AG10803 (cell line): ENCODE results near the gene IGFBPL1.
A peak's percentile ranks its signal among the peaks of the same experiment; 100 is the strongest.
"Not testable (repeated sequence)": the region's sequence is repeated elsewhere in the genome, so short reads cannot be mapped to it uniquely, and the experiment has no call there.

Source experiments
- DNase-seq: peaks from one replicate; pipeline ENCODE4 v3.0.0; 2010; ENCODE audit warnings: low read depth
- H3K4me3 ChIP-seq: 2 replicates; pipeline ENCODE4 v1.5.1; 2011; ENCODE audit warnings: mild to moderate bottlenecking, low read length, control low read depth
- TF ChIP-seq, protein P1 (sequence below): conservative IDR thresholded peaks from 2 replicates; pipeline ENCODE4 v1.5.1; 2011; ENCODE audit warnings: mild to moderate bottlenecking, low read length, control low read depth, inconsistent platforms

The IGFBPL1 gene

DNA sequence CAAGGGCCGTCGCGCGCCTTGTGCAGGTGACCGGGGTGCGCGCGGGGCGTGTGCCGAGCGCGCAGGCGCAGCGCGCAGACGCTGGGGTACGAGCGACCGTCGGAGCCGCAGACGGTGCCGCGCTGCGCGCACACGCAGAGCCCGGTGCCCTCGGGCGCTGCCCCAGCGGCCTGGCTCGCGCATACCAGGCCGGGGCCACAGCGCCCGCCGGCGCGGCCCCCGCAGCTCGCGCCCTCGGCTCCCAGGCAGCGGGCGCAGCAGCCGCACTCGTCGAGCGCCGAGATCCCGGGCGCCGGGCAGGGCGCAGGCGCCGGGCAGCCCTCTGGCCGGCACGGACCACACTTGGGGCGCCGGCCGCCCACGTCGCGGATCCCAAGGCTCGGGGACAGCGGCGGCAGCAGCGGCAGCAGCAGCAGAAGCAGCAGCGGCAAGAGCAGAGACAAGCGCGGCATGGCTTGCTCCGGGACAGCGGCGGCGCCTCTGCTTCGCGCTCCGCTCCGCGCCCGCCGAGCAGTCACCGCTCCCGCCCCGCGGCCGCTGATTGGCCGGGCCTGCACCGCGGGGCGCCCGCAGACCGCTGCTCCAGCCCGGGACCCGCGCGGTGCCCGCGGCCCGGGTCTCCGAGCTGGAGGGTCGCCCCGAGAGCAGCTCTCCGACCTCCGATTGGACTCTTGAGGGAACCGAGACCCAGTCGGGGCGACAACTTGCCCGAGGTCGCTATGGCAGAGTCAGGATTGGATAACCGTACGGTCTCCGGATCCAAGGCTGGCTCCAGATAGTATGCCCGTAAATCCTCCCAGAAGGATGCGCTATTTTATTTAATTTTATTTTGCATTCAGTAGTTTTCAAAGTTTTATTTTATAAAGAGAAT lies at the start of gene IGFBPL1:
Gene IGFBPL1 (minus strand): TSS at position 482 of the 871 bp plus-strand sequence. CDS start 30 bp downstream, at position 452.
- no peak for DNase-seq
- TF ChIP-seq, protein P1, sequence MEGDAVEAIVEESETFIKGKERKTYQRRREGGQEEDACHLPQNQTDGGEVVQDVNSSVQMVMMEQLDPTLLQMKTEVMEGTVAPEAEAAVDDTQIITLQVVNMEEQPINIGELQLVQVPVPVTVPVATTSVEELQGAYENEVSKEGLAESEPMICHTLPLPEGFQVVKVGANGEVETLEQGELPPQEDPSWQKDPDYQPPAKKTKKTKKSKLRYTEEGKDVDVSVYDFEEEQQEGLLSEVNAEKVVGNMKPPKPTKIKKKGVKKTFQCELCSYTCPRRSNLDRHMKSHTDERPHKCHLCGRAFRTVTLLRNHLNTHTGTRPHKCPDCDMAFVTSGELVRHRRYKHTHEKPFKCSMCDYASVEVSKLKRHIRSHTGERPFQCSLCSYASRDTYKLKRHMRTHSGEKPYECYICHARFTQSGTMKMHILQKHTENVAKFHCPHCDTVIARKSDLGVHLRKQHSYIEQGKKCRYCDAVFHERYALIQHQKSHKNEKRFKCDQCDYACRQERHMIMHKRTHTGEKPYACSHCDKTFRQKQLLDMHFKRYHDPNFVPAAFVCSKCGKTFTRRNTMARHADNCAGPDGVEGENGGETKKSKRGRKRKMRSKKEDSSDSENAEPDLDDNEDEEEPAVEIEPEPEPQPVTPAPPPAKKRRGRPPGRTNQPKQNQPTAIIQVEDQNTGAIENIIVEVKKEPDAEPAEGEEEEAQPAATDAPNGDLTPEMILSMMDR, result no peak
- peak within 1 kb of the TSS; percentile 30 for H3K4me3 ChIP-seq

GRCh38 chr9:38472583-38473249 lies 48.5 kb upstream of the IGFBPL1 start:
- H3K4me3 ChIP-seq, DNase-seq: not testable (repeated sequence)

- no peak for DNase-seq
- TF ChIP-seq, protein P1, result no peak
- no peak overlapping the region for H3K4me3 ChIP-seq
Measured at GRCh38 chr9:38467404-38467803, 43.1 kb upstream of the IGFBPL1 start.

DNA sequence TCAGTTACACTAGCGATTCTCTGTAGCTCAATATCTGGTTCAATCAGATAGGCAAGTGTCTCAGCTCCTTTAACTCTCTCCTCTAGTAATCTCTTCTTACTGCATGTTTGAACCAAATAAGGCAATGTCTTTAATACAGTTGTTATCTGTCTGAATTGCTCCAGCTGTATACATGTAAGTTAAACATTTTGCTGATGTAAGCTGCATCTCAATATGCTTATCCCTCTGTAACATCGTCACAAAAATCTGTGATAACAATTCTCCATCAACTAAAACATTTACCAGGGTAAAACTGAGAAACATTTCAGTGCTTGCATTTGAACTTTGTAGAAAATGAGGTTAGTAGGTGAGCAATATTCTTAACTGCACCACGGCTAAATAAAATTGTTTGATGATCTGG lies 29.6 kb upstream of the IGFBPL1 start:
- TF ChIP-seq, protein P1, result no peak
- H3K4me3 ChIP-seq, result no peak overlapping the region
- no peak for DNase-seq

DNA sequence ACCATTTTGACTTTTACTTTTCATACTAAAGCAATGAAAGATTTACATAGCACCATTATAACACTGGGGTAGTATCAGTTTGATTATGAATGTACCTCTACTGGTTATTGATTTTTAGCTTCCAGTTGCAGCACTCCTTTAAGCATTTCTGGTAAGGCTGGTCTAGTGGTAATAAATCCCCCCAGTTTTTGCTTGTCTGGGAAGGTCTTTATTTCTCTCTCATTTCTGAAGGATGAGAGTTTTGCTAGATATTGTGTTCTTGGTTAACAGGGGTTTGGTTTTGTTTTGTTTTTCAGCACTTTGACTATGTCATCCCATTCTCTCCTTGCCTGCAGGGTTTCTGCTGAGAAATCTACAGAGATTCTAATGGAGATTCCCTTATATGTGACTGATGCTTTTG lies 26.9 kb upstream of the IGFBPL1 start:
- TF ChIP-seq, protein P1, result no peak
- no peak for DNase-seq
- H3K4me3 ChIP-seq, result no peak overlapping the region

DNA sequence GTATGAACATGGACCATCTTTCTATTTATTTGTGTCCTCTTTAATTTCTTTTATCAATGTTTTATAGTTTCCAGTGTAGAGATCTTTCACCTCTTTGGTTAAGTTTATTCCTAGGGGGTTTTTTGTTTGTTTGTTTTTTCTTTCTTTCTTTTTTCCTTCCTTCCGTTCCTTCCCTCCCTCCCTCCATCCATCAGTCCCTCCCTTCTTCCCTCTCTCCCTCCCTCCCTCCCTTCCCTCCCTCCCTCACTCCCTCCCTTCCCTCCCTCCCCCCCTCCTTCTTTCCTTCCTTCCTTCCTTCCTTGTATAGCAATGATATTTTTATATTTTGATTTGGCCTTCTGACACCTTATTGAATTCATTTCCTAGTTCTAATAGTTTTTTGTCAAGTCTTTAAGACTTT lies 23.4 kb upstream of the IGFBPL1 start:
- DNase-seq, result no peak
- TF ChIP-seq, protein P1, result no peak

GRCh38 chr9:38445154-38446043 lies 21.1 kb upstream of the IGFBPL1 start:
- no peak overlapping the region for H3K4me3 ChIP-seq
- DNase-seq, result no peak
- TF ChIP-seq, protein P1, result no peak

More for the DNA sequence above, 23.4 kb upstream of the IGFBPL1 start:
- no peak overlapping the region for H3K4me3 ChIP-seq
